Muscle of leg (tissue), 11 donors: ENCODE measurements around the gene ANKS1A. TPM values are rescaled to one million over a fixed set of nuclear protein-coding genes. Genes with fewer than 3 reads are reported as not detected.
A peak's percentile ranks its signal among the peaks of the same experiment; 100 is the strongest.

Experiments used
- DNase-seq: peaks from one replicate; pipeline ENCODE4 v3.0.0; 2013
- H3K27ac ChIP-seq: one replicate; pipeline ENCODE4 v1.5.1; 2013; ENCODE audit warnings: mild to moderate bottlenecking, low read length, control low read depth
- H3K27me3 ChIP-seq: one replicate; pipeline ENCODE4 v1.6.1; 2013; ENCODE audit warnings: low read length; ENCODE audit not compliant: control insufficient read depth, insufficient read depth
- H3K36me3 ChIP-seq: one replicate; pipeline ENCODE4 v1.6.1; 2013; ENCODE audit warnings: low read length; ENCODE audit not compliant: control insufficient read depth, insufficient read depth
- H3K4me1 ChIP-seq: one replicate; pipeline ENCODE4 v1.6.1; 2013; ENCODE audit warnings: low read length; ENCODE audit not compliant: control insufficient read depth, insufficient read depth
- H3K4me3 ChIP-seq: one replicate; pipeline ENCODE4 v1.5.1; 2013; ENCODE audit warnings: low read length, control low read depth
- H3K9me3 ChIP-seq: replicated peaks from 2 replicates; pipeline ENCODE4 v1.6.1; 2013; ENCODE audit warnings: low read depth, low read length; ENCODE audit not compliant: control insufficient read depth
- WGBS: methylation state at CpG from one replicate; pipeline ENCODE4 v1.1.5; 2013; ENCODE audit warnings: missing lambda C conversion rate; ENCODE audit not compliant: insufficient coverage; 5-methylcytosine and 5-hydroxymethylcytosine counted together
- polyA plus RNA-seq, 8 donors: library from polyadenylated mRNA; unstranded; fragments of 120-200 nt; gene quantifications; one replicate each; pipeline versions ENCODE4 v1.2.1 to v1.2.3, GENCODE V29; 2013; ENCODE audit warnings: inconsistent platforms in 1 of 8, low replicate concordance in 1 of 8; ENCODE audit not compliant: insufficient read length in 8 of 8, insufficient read depth in 1 of 8
- total RNA-seq: library from RNA; stranded (reverse); fragments of 120-200 nt; gene quantifications from one replicate; pipeline ENCODE4 v1.2.4, GENCODE V29; 2013

The ANKS1A gene
- total and polyA plus RNA-seq, 9 donors = 22.7 to 56.0 (median 39.8) TPM

GRCh38 chr6:34953061-34954025, 64.3 kb downstream of the ANKS1A start:
- no peak for DNase-seq
- no peaks in the 10 kb centered on the region for H3K9me3 ChIP-seq
- no peaks in the 10 kb centered on the region for H3K27me3 ChIP-seq
- no peaks in the 10 kb centered on the region for H3K36me3 ChIP-seq
- WGBS = 59% methylated on average over 2 of the region's 2 CpGs
- H3K27ac ChIP-seq = no peak overlapping the region
- H3K4me1 ChIP-seq = peaks cover 4% of the 10 kb centered on the region
- H3K4me3 ChIP-seq = no peak overlapping the region

- peak; percentile 67 for DNase-seq
- Histone ChIP-seq H3K36me3 (no peaks in the 10 kb centered on the region), H3K4me3 (no peak overlapping the region), H3K9me3 (no peaks in the 10 kb centered on the region), H3K27me3 (no peaks in the 10 kb centered on the region), H3K27ac (no peak overlapping the region), H3K4me1 (peaks cover 11% of the 10 kb centered on the region)
- WGBS = 80% methylated on average over 1 of the region's 3 CpGs
Observed at GRCh38 chr6:34955442-34955841, 66.4 kb downstream of the ANKS1A start.

DNA sequence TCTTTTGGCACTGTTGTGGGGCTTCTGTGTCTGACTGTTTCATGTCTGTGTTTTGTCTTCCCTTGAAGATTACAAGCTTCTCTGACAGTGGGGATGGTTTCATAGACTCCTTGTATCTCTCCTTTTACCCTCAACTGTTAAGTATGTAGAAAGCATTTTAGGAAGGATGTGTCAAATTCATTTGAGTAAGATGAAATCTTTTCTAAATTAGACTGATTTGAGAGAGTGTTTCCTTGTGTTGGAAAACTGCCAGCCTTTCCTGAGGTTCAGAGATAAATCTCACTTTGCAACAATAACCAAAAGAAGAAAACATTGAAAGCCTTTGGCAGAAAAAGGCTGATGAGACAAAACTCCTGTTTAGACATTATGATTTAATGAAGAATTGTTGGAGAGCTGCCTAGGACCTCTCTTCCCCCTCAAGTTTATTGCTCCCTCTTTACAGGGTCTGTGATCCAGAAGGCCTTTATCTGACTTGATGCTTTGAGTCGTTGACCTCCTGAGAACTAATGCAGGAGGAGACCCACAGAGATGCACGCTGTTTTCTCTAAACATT, 68.3 kb downstream of the ANKS1A start:
- WGBS = no CpG with 5 or more reads among the region's 2 CpGs
- no peaks in the 10 kb centered on the region for H3K27me3 ChIP-seq
- H3K36me3 ChIP-seq = no peaks in the 10 kb centered on the region
- H3K27ac ChIP-seq = no peak overlapping the region
- peaks cover 11% of the 10 kb centered on the region for H3K4me1 ChIP-seq
- DNase-seq = peak; percentile 59
- no peak overlapping the region for H3K4me3 ChIP-seq
- no peaks in the 10 kb centered on the region for H3K9me3 ChIP-seq

- DNase-seq = no peak
- peaks cover 11% of the 10 kb centered on the region for H3K4me1 ChIP-seq
- H3K27me3 ChIP-seq = no peaks in the 10 kb centered on the region
- 80% methylated on average over 1 of the region's 2 CpGs for WGBS
- H3K9me3 ChIP-seq = no peaks in the 10 kb centered on the region
- no peaks in the 10 kb centered on the region for H3K36me3 ChIP-seq
- H3K27ac ChIP-seq = no peak overlapping the region
- no peak overlapping the region for H3K4me3 ChIP-seq
Observed at GRCh38 chr6:34958734-34959133, 69.7 kb downstream of the ANKS1A start.

GRCh38 chr6:34959224-34959623, 70.2 kb downstream of the ANKS1A start:
- Histone ChIP-seq H3K27ac (no peak overlapping the region), H3K9me3 (no peaks in the 10 kb centered on the region), H3K4me3 (no peak overlapping the region), H3K27me3 (no peaks in the 10 kb centered on the region), H3K4me1 (peaks cover 11% of the 10 kb centered on the region), H3K36me3 (no peaks in the 10 kb centered on the region)
- DNase-seq = peak; percentile 38

DNA sequence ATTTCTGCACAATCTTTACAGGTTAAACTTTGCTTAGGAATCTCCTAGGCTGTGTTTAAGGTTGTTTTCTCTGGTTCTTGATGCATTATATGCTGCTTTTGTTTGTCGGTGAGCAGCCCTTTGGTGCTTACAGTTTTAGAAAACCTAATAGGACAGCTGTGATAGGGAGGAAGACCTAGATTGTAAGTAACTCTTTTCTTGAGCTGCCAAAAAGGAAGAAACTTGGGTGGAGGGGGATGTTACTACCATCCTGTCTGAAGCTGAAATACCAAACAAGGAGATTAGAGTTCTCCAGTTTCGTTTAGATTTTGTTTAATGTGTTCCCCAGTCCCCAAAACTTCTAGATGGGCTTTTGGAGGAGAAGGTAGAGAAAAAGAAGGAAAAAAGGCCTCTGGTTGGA, 72.0 kb downstream of the ANKS1A start:
- no peak for DNase-seq
- Histone ChIP-seq H3K9me3 (peaks cover 5% of the 10 kb centered on the region), H3K27me3 (no peaks in the 10 kb centered on the region), H3K36me3 (no peaks in the 10 kb centered on the region), H3K4me3 (no peak overlapping the region), H3K27ac (peak overlapping the region; percentile 11), H3K4me1 (peaks cover 11% of the 10 kb centered on the region)
- WGBS = 64% methylated on average over 1 of the region's 2 CpGs

- Histone ChIP-seq H3K27me3 (no peaks in the 10 kb centered on the region), H3K4me3 (no peak overlapping the region), H3K36me3 (no peaks in the 10 kb centered on the region), H3K4me1 (peaks cover 10% of the 10 kb centered on the region), H3K9me3 (peaks cover 5% of the 10 kb centered on the region), H3K27ac (peak overlapping the region; percentile 11)
- WGBS = 80% methylated on average over 6 of the region's 7 CpGs
- no peak for DNase-seq
Observed at GRCh38 chr6:34961574-34961973, 72.5 kb downstream of the ANKS1A start.

- Histone ChIP-seq H3K27me3 (no peaks in the 10 kb centered on the region), H3K36me3 (no peaks in the 10 kb centered on the region), H3K27ac (no peak overlapping the region), H3K4me1 (peaks cover 2% of the 10 kb centered on the region), H3K9me3 (peaks cover 5% of the 10 kb centered on the region), H3K4me3 (no peak overlapping the region)
- WGBS = no CpG with 5 or more reads among the region's 3 CpGs
- DNase-seq = peak; percentile 70
Observed at GRCh38 chr6:34964564-34964963, 75.5 kb downstream of the ANKS1A start.

- no peak overlapping the region for H3K27ac ChIP-seq
- no peaks in the 10 kb centered on the region for H3K4me1 ChIP-seq
- no peak overlapping the region for H3K4me3 ChIP-seq
- peaks cover 6% of the 10 kb centered on the region for H3K36me3 ChIP-seq
- no peaks in the 10 kb centered on the region for H3K27me3 ChIP-seq
- 80% methylated on average over 1 of the region's 3 CpGs for WGBS
- peaks cover 5% of the 10 kb centered on the region for H3K9me3 ChIP-seq
- no peak for DNase-seq
Observed at GRCh38 chr6:34967461-34967860, 78.4 kb downstream of the ANKS1A start.

DNA sequence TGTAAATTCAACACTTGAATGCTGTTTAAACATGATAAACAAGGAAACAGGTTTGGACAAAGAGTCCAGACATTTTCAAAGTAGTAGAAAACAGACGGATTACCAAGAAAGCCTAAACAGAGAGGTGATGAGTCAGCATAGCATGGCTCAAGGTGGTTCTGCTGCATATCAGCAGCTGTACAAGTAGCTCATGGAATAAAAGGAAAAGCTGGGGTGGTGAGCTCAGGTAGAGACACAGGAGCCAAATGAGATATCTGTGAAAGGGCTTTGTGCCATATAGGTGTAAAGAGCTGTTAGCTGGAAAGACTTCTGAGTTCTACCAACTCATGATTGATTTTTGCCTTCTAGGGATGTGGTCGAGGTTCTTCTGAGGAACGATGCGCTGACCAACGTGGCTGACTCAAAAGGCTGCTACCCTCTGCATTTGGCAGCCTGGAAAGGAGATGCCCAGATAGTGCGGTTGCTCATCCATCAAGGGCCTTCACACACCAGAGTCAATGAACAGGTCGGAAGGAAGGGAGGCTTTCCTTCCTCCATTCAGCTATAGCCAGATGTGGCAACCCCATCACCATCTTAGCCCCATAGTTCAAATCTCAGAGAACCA, 80.7 kb downstream of the ANKS1A start:
- DNase-seq = no peak
- Histone ChIP-seq H3K27ac (no peak overlapping the region), H3K36me3 (peaks cover 9% of the 10 kb centered on the region), H3K9me3 (peaks cover 5% of the 10 kb centered on the region), H3K4me1 (no peaks in the 10 kb centered on the region), H3K4me3 (no peak overlapping the region), H3K27me3 (no peaks in the 10 kb centered on the region)
- 80% methylated on average over 5 of the region's 7 CpGs for WGBS
